H9 (cell line): ENCODE measurements around the gene DMBT1. TPM values are rescaled to one million over a fixed set of nuclear protein-coding genes. Genes with fewer than 3 reads are reported as not detected.

ENCODE experiments used
- DNase-seq: peaks from one replicate; pipeline ENCODE4 v3.0.0-alpha.2; 2017
- H2AFZ ChIP-seq: one replicate; pipeline ENCODE4 v1.6.1; 2013; ENCODE audit warnings: mild to moderate bottlenecking, low read length, control low read depth, moderate library complexity
- H2AK5ac ChIP-seq: 2 replicates; pipeline ENCODE4 v1.6.1; 2013; ENCODE audit warnings: low read length, control low read depth, mixed read lengths; ENCODE audit not compliant: insufficient read length
- H2BK120ac ChIP-seq: one replicate; pipeline ENCODE4 v1.6.1; 2013; ENCODE audit warnings: low read depth, mild to moderate bottlenecking, low read length, control low read depth, inconsistent platforms; ENCODE audit not compliant: poor library complexity, severe bottlenecking
- H2BK12ac ChIP-seq: 2 replicates; pipeline ENCODE4 v1.6.1; 2013; ENCODE audit warnings: low read length, control low read depth, mixed read lengths, low read depth; ENCODE audit not compliant: insufficient read length
- H2BK15ac ChIP-seq: 2 replicates; pipeline ENCODE4 v1.6.1; 2013; ENCODE audit warnings: low read depth, low read length, control low read depth
- H2BK20ac ChIP-seq: one replicate; pipeline ENCODE4 v1.6.1; 2013; ENCODE audit warnings: low read depth, mild to moderate bottlenecking, low read length, control low read depth, inconsistent platforms; ENCODE audit not compliant: poor library complexity, severe bottlenecking
- H2BK5ac ChIP-seq: 2 replicates; pipeline ENCODE4 v1.6.1; 2013; ENCODE audit warnings: low read length, control low read depth, mixed read lengths; ENCODE audit not compliant: insufficient read length
- H3K14ac ChIP-seq: 2 replicates; pipeline ENCODE4 v1.6.1; 2013; ENCODE audit warnings: low read length, control low read depth; ENCODE audit not compliant: insufficient read depth
- H3K18ac ChIP-seq: 2 replicates; pipeline ENCODE4 v1.6.1; 2013; ENCODE audit warnings: low read depth, mild to moderate bottlenecking, mixed read lengths, low read length, control low read depth; ENCODE audit not compliant: insufficient read length
- H3K23ac ChIP-seq: 2 replicates; pipeline ENCODE4 v1.6.1; 2013; ENCODE audit warnings: low read length, control low read depth, mixed read lengths, low read depth; ENCODE audit not compliant: insufficient read length
- H3K23me2 ChIP-seq: 2 replicates; pipeline ENCODE4 v1.6.1; 2013; ENCODE audit warnings: low read depth, mild to moderate bottlenecking, mixed read lengths, low read length, control low read depth; ENCODE audit not compliant: insufficient read length, poor library complexity, severe bottlenecking
- H3K27ac ChIP-seq: 2 replicates; pipeline ENCODE4 v1.5.1; 2013; ENCODE audit warnings: low read length, control low read depth, mixed read lengths, low read depth; ENCODE audit not compliant: insufficient read length
- H3K27me3 ChIP-seq: 2 replicates; pipeline ENCODE4 v1.6.1; 2013; ENCODE audit warnings: low read length, control low read depth, inconsistent platforms; ENCODE audit not compliant: insufficient read depth
- H3K4ac ChIP-seq: 2 replicates; pipeline ENCODE4 v1.6.1; 2013; ENCODE audit warnings: low read depth, mild to moderate bottlenecking, control low read depth, inconsistent platforms, low read length, moderate library complexity
- H3K4me1 ChIP-seq: 2 replicates; pipeline ENCODE4 v1.6.1; 2013; ENCODE audit warnings: low read length, control low read depth, inconsistent platforms; ENCODE audit not compliant: insufficient read depth
- H3K4me2 ChIP-seq: 2 replicates; pipeline ENCODE4 v1.6.1; 2013; ENCODE audit warnings: low read length, control low read depth, mixed read lengths; ENCODE audit not compliant: insufficient read length, insufficient read depth
- H3K56ac ChIP-seq: 2 replicates; pipeline ENCODE4 v1.6.1; 2013; ENCODE audit warnings: low read depth, mild to moderate bottlenecking, mixed read lengths, low read length, control low read depth; ENCODE audit not compliant: insufficient read length
- H3K79me1 ChIP-seq: 2 replicates; pipeline ENCODE4 v1.6.1; 2013; ENCODE audit warnings: low read depth, mild to moderate bottlenecking, moderate library complexity, low read length, control low read depth, inconsistent platforms; ENCODE audit not compliant: insufficient read depth, poor library complexity, severe bottlenecking
- H3K79me2 ChIP-seq: 2 replicates; pipeline ENCODE4 v1.6.1; 2013; ENCODE audit warnings: low read length, control low read depth, inconsistent platforms; ENCODE audit not compliant: insufficient read depth
- H3K9ac ChIP-seq: 2 replicates; pipeline ENCODE4 v1.6.1; 2013; ENCODE audit warnings: low read length, control low read depth, mixed read lengths; ENCODE audit not compliant: insufficient read length; ENCODE audit errors: extremely low read depth
- H3K9me3 ChIP-seq: one replicate; pipeline ENCODE4 v1.6.1; 2013; ENCODE audit warnings: low read depth, low read length, inconsistent platforms; ENCODE audit not compliant: control insufficient read depth
- H3T11ph ChIP-seq: one replicate; pipeline ENCODE4 v1.6.1; 2013; ENCODE audit warnings: mild to moderate bottlenecking, low read length, control low read depth, inconsistent platforms
- H4K20me1 ChIP-seq: one replicate; pipeline ENCODE4 v1.6.1; 2013; ENCODE audit not compliant: control insufficient read depth, insufficient read length, insufficient read depth
- H4K5ac ChIP-seq: 2 replicates; pipeline ENCODE4 v1.6.1; 2013; ENCODE audit warnings: low read depth, mild to moderate bottlenecking, mixed read lengths, low read length, control low read depth; ENCODE audit not compliant: insufficient read length
- H4K8ac ChIP-seq: replicated peaks from 2 replicates; pipeline ENCODE4 v1.6.1; 2013; ENCODE audit warnings: low read length, control low read depth, mixed read lengths, low read depth; ENCODE audit not compliant: insufficient read length
- H4K91ac ChIP-seq: 2 replicates; pipeline ENCODE4 v1.6.1; 2013; ENCODE audit warnings: low read depth, mild to moderate bottlenecking, moderate library complexity, mixed read lengths, low read length, control low read depth; ENCODE audit not compliant: insufficient read length
- H3K27ac Mint-ChIP-seq, 3 experiments: 2 replicates in 2 of 3; 3 replicates in 1 of 3; pipeline ENCODE4 v1.8.0; 2020 to 2021; ENCODE audit warnings: mixed read lengths in 3 of 3, mild to moderate bottlenecking in 1 of 3, moderate library complexity in 1 of 3
- H3K27me3 Mint-ChIP-seq: 2 replicates; pipeline ENCODE4 v1.8.0; 2021; ENCODE audit warnings: low read depth, mild to moderate bottlenecking, moderate library complexity, mixed read lengths
- H3K36me3 Mint-ChIP-seq, 3 experiments: 2 replicates in 2 of 3; 3 replicates in 1 of 3; pipeline ENCODE4 v1.8.0; 2020 to 2021; ENCODE audit warnings: low read depth in 3 of 3, mixed read lengths in 3 of 3; ENCODE audit not compliant: insufficient read depth in 1 of 3
- H3K4me1 Mint-ChIP-seq, 2 experiments: 2 replicates each; pipeline ENCODE4 v1.8.0; 2020; ENCODE audit warnings: mixed read lengths in 2 of 2
- H3K4me3 Mint-ChIP-seq, 2 experiments: 2 replicates in 1 of 2; 3 replicates in 1 of 2; pipeline ENCODE4 v1.8.0; 2020 to 2021; ENCODE audit warnings: mild to moderate bottlenecking in 2 of 2, mixed read lengths in 2 of 2, moderate library complexity in 1 of 2
- H3K9me3 Mint-ChIP-seq, 2 experiments: 2 replicates in 1 of 2; 3 replicates in 1 of 2; pipeline ENCODE4 v1.8.0; 2020; ENCODE audit warnings: mild to moderate bottlenecking in 2 of 2, mixed read lengths in 2 of 2, moderate library complexity in 1 of 2
- CTCF ChIP-seq: fragments of 200-600 bp; sonication (generic); conservative IDR thresholded peaks from 3 replicates; pipeline ENCODE4 v1.8.0; 2021; ENCODE audit warnings: antibody characterized with exemption, mild to moderate bottlenecking
- WGBS: extraction: QIAGEN DNeasy Blood & Tissue Kit; methylation state at CpG from one replicate; pipeline ENCODE4 v1.1.7; 2013; ENCODE audit warnings: missing lambda C conversion rate, low lambda C conversion rate, mixed read lengths; ENCODE audit not compliant: insufficient read length; ENCODE audit errors: extremely low coverage; 5-methylcytosine and 5-hydroxymethylcytosine counted together
- total RNA-seq: library from RNA; stranded (reverse); gene quantifications from 2 replicates; pipeline ENCODE4 v1.2.1, GENCODE V29; 2021

Gene DMBT1
- total RNA-seq, 1 experiment from 2014 or later, result 0.04 TPM

DNA sequence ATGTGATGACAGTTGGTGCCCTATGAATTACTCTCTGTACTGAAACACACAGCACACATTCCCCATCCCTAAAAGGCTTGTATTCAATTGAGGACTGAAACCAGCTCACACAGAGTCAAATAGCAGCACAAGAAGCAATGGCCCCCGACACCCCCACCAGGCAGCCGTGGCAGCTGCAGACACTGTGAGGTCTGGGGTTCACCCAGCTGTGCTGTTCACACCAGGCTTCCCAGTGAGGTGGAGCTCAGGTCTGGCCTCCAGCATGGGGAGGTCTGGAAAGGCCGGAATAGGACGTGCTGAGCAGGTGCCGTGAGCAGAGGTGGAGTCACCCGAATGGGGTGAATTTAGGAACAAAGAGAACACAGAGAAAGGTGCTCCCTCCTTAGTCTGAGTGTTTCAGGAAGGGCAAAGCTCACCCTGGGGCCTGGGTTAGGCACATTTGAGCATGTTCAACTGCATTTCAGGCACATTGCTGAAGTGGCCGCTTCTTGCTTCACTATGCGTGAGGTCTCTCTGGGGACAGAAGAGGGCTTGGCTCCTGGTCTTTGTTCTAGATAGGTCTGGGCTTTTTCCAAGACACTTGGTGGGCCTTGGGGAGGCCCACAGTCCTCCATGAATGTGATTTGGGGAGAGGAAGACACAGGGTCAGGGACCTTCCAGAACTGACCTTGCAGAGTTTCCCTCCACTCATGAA lies 97.9 kb downstream of the DMBT1 start:
- H3K14ac ChIP-seq, result no peak overlapping the region
- no peak overlapping the region for H2AFZ ChIP-seq
- H3K27ac ChIP-seq, result no peak overlapping the region
- no peak overlapping the region for H3T11ph ChIP-seq
- no peak overlapping the region for H4K8ac ChIP-seq
- H3K27me3 ChIP-seq, result no peaks in the 10 kb centered on the region
- no peaks in the 10 kb centered on the region for H3K79me2 ChIP-seq
- no peak for TF ChIP-seq CTCF
- no peak overlapping the region for H3K18ac ChIP-seq
- no peak overlapping the region for H2BK15ac ChIP-seq
- H3K9me3 ChIP-seq, result no peaks in the 10 kb centered on the region
- H3K9ac ChIP-seq, result no peak overlapping the region
- no peak overlapping the region for H3K4ac ChIP-seq
- H2BK120ac ChIP-seq, result no peak overlapping the region
- no peak for DNase-seq
- no peaks in the 10 kb centered on the region for H4K20me1 ChIP-seq
- H3K9me3 Mint-ChIP-seq, result no peaks in the 10 kb centered on the region
- no peak overlapping the region for H4K91ac ChIP-seq
- peaks cover 11% of the 10 kb centered on the region for H3K27me3 Mint-ChIP-seq
- no peaks in the 10 kb centered on the region for H3K23me2 ChIP-seq
- H3K4me1 Mint-ChIP-seq, result peaks cover 3 to 4% of the 10 kb centered on the region in 2 experiments; a peak in 1 of 4 replicates
- H3K36me3 Mint-ChIP-seq, result no peaks in the 10 kb centered on the region
- no peak overlapping the region for H3K4me3 Mint-ChIP-seq
- H3K27ac Mint-ChIP-seq, result no peak overlapping the region
- H3K4me1 ChIP-seq, result no peaks in the 10 kb centered on the region
- H3K4me2 ChIP-seq, result no peak overlapping the region
- H2BK5ac ChIP-seq, result no peak overlapping the region
- H2AK5ac ChIP-seq, result no peak overlapping the region
- H2BK20ac ChIP-seq, result no peak overlapping the region
- no peak overlapping the region for H3K56ac ChIP-seq
- no peak overlapping the region for H4K5ac ChIP-seq
- no peaks in the 10 kb centered on the region for H3K79me1 ChIP-seq
- no peak overlapping the region for H3K23ac ChIP-seq
- H2BK12ac ChIP-seq, result no peak overlapping the region
- no CpG with 5 or more reads among the region's 8 CpGs for WGBS
